HepG2 (cell line): Measurements from ENCODE around the gene CSNK1D. TPM values are rescaled to one million over a fixed set of nuclear protein-coding genes. Genes with fewer than 3 reads are reported as not detected.

Source experiments
- AGO1 ChIP-seq: fragments of 200-400 bp; formaldehyde crosslinking; IDR thresholded peaks from 2 replicates; pipeline ENCODE4 v1.6.1; 2017; ENCODE audit warnings: mild to moderate bottlenecking, low read depth, low read length, moderate library complexity; ENCODE audit not compliant: poor library complexity, severe bottlenecking
- BCLAF1 ChIP-seq: fragments of 450-650 bp; IDR thresholded peaks from 2 replicates; pipeline ENCODE4 v1.6.1; 2017; ENCODE audit warnings: mild to moderate bottlenecking
- CREM ChIP-seq, 2 experiments: sonication (generic) in 1 of 2; formaldehyde crosslinking in 1 of 2; IDR thresholded peaks; 2 replicates each; pipeline versions ENCODE4 v1.4.0 to v1.6.1; 2016 to 2020; ENCODE audit warnings: antibody characterized with exemption in 1 of 2, mild to moderate bottlenecking in 1 of 2, missing genetic modification reagents in 1 of 2
- DZIP1 ChIP-seq: sonication (generic); formaldehyde crosslinking; IDR thresholded peaks from 2 replicates; pipeline ENCODE4 v1.5.0; 2020; ENCODE audit warnings: mild to moderate bottlenecking, missing genetic modification reagents
- HNRNPLL ChIP-seq: fragments of 200-400 bp; formaldehyde crosslinking; IDR thresholded peaks from 2 replicates; pipeline ENCODE4 v1.6.1; 2017; ENCODE audit warnings: mild to moderate bottlenecking, low read depth, low read length; ENCODE audit not compliant: poor library complexity, severe bottlenecking
- NCOA5 ChIP-seq: sonication (generic); formaldehyde crosslinking; IDR thresholded peaks from 2 replicates; pipeline ENCODE4 v1.4.0; 2020; ENCODE audit warnings: missing genetic modification reagents
- NONO ChIP-seq, 2 experiments: fragments of 450-650 bp in 1 of 2; sonication (generic) in 1 of 2; formaldehyde crosslinking in 1 of 2; IDR thresholded peaks in 1 of 2; conservative IDR thresholded peaks in 1 of 2; 2 replicates each; pipeline versions ENCODE4 v1.6.1 to v1.8.0; 2017 to 2022; ENCODE audit warnings: mild to moderate bottlenecking in 1 of 2, missing genetic modification reagents in 1 of 2, moderate library complexity in 1 of 2
- PHF8 ChIP-seq: sonication (generic); formaldehyde crosslinking; IDR thresholded peaks from 2 replicates; pipeline ENCODE4 v1.5.0; 2020; ENCODE audit warnings: missing genetic modification reagents
- ZNF546 ChIP-seq: sonication (generic); formaldehyde crosslinking; conservative IDR thresholded peaks from 2 replicates; pipeline ENCODE4 v1.8.1; 2023; ENCODE audit warnings: mild to moderate bottlenecking, missing genetic modification reagents
- ZNF564 ChIP-seq: sonication (generic); formaldehyde crosslinking; IDR thresholded peaks from 2 replicates; pipeline ENCODE4 v1.8.1; 2023; ENCODE audit warnings: mild to moderate bottlenecking, missing genetic modification reagents
- ZNF629 ChIP-seq: sonication (generic); formaldehyde crosslinking; conservative IDR thresholded peaks from 2 replicates; pipeline ENCODE4 v1.5.0; 2020; ENCODE audit warnings: missing genetic modification reagents
- ZNF740 ChIP-seq: sonication (generic); formaldehyde crosslinking; IDR thresholded peaks from 2 replicates; pipeline ENCODE4 v1.4.0; 2020; ENCODE audit warnings: missing genetic modification reagents
- ZNF770 ChIP-seq: sonication (generic); formaldehyde crosslinking; IDR thresholded peaks from 2 replicates; pipeline ENCODE4 v1.5.0; 2020; ENCODE audit warnings: mild to moderate bottlenecking, missing genetic modification reagents
- polyA plus RNA-seq, 8 experiments: library from polyadenylated mRNA; depleted of rRNA in 3 of 8; stranded (reverse) in 7 of 8; unstranded in 1 of 8; fragments of >200 nt; fragmentation: Illumina TruSeq in 4 of 8; extraction: Trizol in 4 of 8; gene quantifications; 2 replicates each; pipeline versions ENCODE4 v1.2.1 to v1.2.3, GENCODE V29; 2011 to 2016; ENCODE audit warnings: low read depth in 4 of 8, missing spikeins in 1 of 8, mixed read lengths in 1 of 8; ENCODE audit not compliant: insufficient read depth in 1 of 8
- total RNA-seq, 5 experiments: library from RNA; depleted of rRNA; stranded (reverse); fragments of >200 nt; fragmentation: Illumina TruSeq; extraction: Trizol; gene quantifications; 2 replicates each; pipeline ENCODE4 v1.2.3, GENCODE V29; 2016; ENCODE audit warnings: low read depth in 1 of 5
- TF ChIP-seq, protein P1 (sequence below): sonication (generic); formaldehyde crosslinking; IDR thresholded peaks from 2 replicates; pipeline ENCODE4 v1.4.0; 2020; ENCODE audit warnings: missing genetic modification reagents

Gene CSNK1D
- total and polyA plus RNA-seq, 2 of the 13 experiments (the other 11 are each of a cell fraction or from before 2014, with no cell fraction given), result 31.5 to 128 TPM

GRCh38 chr17:82228842-82229697 lies 44.4 kb downstream of the CSNK1D start, which contains the start of gene SLC16A3 (continued):
- TF ChIP-seq, protein P1, sequence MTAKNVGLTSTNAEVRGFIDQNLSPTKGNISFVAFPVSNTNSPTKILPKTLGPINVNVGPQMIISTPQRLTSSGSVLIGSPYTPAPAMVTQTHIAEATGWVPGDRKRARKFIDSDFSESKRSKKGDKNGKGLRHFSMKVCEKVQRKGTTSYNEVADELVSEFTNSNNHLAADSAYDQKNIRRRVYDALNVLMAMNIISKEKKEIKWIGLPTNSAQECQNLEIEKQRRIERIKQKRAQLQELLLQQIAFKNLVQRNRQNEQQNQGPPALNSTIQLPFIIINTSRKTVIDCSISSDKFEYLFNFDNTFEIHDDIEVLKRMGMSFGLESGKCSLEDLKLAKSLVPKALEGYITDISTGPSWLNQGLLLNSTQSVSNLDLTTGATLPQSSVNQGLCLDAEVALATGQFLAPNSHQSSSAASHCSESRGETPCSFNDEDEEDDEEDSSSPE (CRISPR knock-in tag), result no peak
- TF ChIP-seq ZNF629 (CRISPR knock-in tag) (no peak; the same call in 1 of the 2 replicates), NCOA5 (CRISPR knock-in tag) (no peak), ZNF740 (CRISPR knock-in tag) (0 out of 2 replicates have a peak, but pooled peaks have one; percentile 10), AGO1 (peak; percentile 26), ZNF770 (peak; percentile 9; the same call in 1 of the 2 replicates), CREM (IDR thresholded peaks at IDR 0.05) (no peak), CREM (CRISPR knock-in tag; IDR thresholded peaks at IDR 0.05) (no peak), ZNF564 (CRISPR knock-in tag) (no peak), HNRNPLL (no peak), DZIP1 (no peak; the same call in 1 of the 2 replicates), BCLAF1 (no peak), NONO (IDR thresholded peaks at IDR 0.05) (no peak), NONO (CRISPR knock-in tag; conservative IDR thresholded peaks at IDR 0.05) (no peak), PHF8 (no peak; the same call in 1 of the 2 replicates), ZNF546 (CRISPR knock-in tag) (no peak)
